Loucy (cell line): Measurements from ENCODE around the gene TRHDE.

Experiments used
- H2AFZ ChIP-seq: fragments of 200-600 bp; sonication (generic); 2 replicates; pipeline ENCODE4 v1.6.0; 2016; ENCODE audit warnings: antibody characterized with exemption, mild to moderate bottlenecking, low read length, moderate library complexity
- H3F3A ChIP-seq: fragments of 200-600 bp; 2 replicates; pipeline ENCODE4 v1.6.0; 2016; ENCODE audit warnings: antibody characterized with exemption, low read depth, mild to moderate bottlenecking
- H3K27me3 ChIP-seq: fragments of 200-600 bp; sonication (generic); 2 replicates; pipeline ENCODE4 v1.6.1; 2014; ENCODE audit warnings: low read length, mild to moderate bottlenecking; ENCODE audit not compliant: insufficient read depth, poor library complexity, severe bottlenecking
- H3K36me3 ChIP-seq: fragments of 200-600 bp; sonication (generic); 2 replicates; pipeline ENCODE4 v1.6.1; 2016; ENCODE audit warnings: low read length; ENCODE audit not compliant: insufficient read depth
- H3K4me1 ChIP-seq: fragments of 200-600 bp; sonication (generic); 2 replicates; pipeline ENCODE4 v1.5.1; 2014; ENCODE audit warnings: low read length, mild to moderate bottlenecking; ENCODE audit not compliant: insufficient read depth, poor library complexity, severe bottlenecking
- H3K4me2 ChIP-seq: fragments of 200-600 bp; sonication (generic); 2 replicates; pipeline ENCODE4 v1.6.0; 2014; ENCODE audit warnings: antibody characterized with exemption, low read length, low read depth, mild to moderate bottlenecking; ENCODE audit not compliant: poor library complexity, severe bottlenecking
- H3K4me3 ChIP-seq: fragments of 200-600 bp; sonication (generic); 2 replicates; pipeline ENCODE4 v1.5.1; 2014; ENCODE audit warnings: low read length, mild to moderate bottlenecking, mixed read lengths; ENCODE audit not compliant: poor library complexity, severe bottlenecking
- H3K79me2 ChIP-seq: fragments of 200-600 bp; sonication (generic); 2 replicates; pipeline ENCODE4 v1.6.1; 2014; ENCODE audit warnings: low read length; ENCODE audit not compliant: insufficient read depth
- H3K9ac ChIP-seq: fragments of 200-600 bp; sonication (generic); 2 replicates; pipeline ENCODE4 v1.6.0; 2014; ENCODE audit warnings: mild to moderate bottlenecking, low read depth, low read length, moderate library complexity; ENCODE audit not compliant: poor library complexity, severe bottlenecking
- H3K9me2 ChIP-seq: fragments of 200-600 bp; sonication (generic); replicated peaks from 2 replicates; pipeline ENCODE4 v1.6.1; 2016; ENCODE audit warnings: low read depth, low read length, mixed read lengths
- H3K9me3 ChIP-seq: fragments of 200-600 bp; sonication (generic); 2 replicates; pipeline ENCODE4 v1.6.1; 2014; ENCODE audit warnings: mild to moderate bottlenecking, antibody characterized with exemption, low read length, low read depth; ENCODE audit not compliant: insufficient read depth
- H4K20me1 ChIP-seq: fragments of 200-600 bp; sonication (generic); 2 replicates; pipeline ENCODE4 v1.6.0; 2014; ENCODE audit warnings: antibody characterized with exemption, low read length, mild to moderate bottlenecking; ENCODE audit not compliant: insufficient read depth, poor library complexity, severe bottlenecking
- CTCF ChIP-seq: fragments of 200-600 bp; sonication (generic); conservative IDR thresholded peaks from 2 replicates; pipeline ENCODE4 v1.5.1; 2014; ENCODE audit warnings: mild to moderate bottlenecking, antibody characterized with exemption, low read length
- EZH2phosphoT487 ChIP-seq: fragments of 200-600 bp; IDR thresholded peaks from 2 replicates; pipeline ENCODE4 v1.6.1; 2018; ENCODE audit warnings: antibody characterized with exemption, mild to moderate bottlenecking, moderate library complexity, borderline replicate concordance

The TRHDE gene

GRCh38 chr12:72679147-72679757 lies 407.1 kb downstream of the TRHDE start:
- H3K9ac ChIP-seq, result no peak overlapping the region
- no peaks in the 10 kb centered on the region for H4K20me1 ChIP-seq
- no peak overlapping the region for H3K4me2 ChIP-seq
- no peak overlapping the region for H2AFZ ChIP-seq
- H3K9me2 ChIP-seq, result no peaks in the 10 kb centered on the region
- no peaks in the 10 kb centered on the region for H3K36me3 ChIP-seq
- H3F3A ChIP-seq, result no peaks in the 10 kb centered on the region
- no peaks in the 10 kb centered on the region for H3K9me3 ChIP-seq
- H3K79me2 ChIP-seq, result no peaks in the 10 kb centered on the region
- peaks cover 7% of the 10 kb centered on the region for H3K4me1 ChIP-seq
- no peaks in the 10 kb centered on the region for H3K27me3 ChIP-seq
- H3K4me3 ChIP-seq, result no peak overlapping the region
- no peak for TF ChIP-seq CTCF
- no peak for TF ChIP-seq EZH2phosphoT487

- Histone ChIP-seq H3K9me2 (no peaks in the 10 kb centered on the region), H3K27me3 (no peaks in the 10 kb centered on the region), H3K9me3 (no peaks in the 10 kb centered on the region), H2AFZ (no peak overlapping the region), H3K36me3 (no peaks in the 10 kb centered on the region), H3F3A (no peaks in the 10 kb centered on the region), H3K79me2 (no peaks in the 10 kb centered on the region), H3K9ac (no peak overlapping the region), H4K20me1 (no peaks in the 10 kb centered on the region), H3K4me2 (no peak overlapping the region), H3K4me3 (no peak overlapping the region), H3K4me1 (peaks cover 7% of the 10 kb centered on the region)
- TF ChIP-seq CTCF, result no peak
- no peak for TF ChIP-seq EZH2phosphoT487
Measured at GRCh38 chr12:72681028-72681427, 408.9 kb downstream of the TRHDE start.

DNA sequence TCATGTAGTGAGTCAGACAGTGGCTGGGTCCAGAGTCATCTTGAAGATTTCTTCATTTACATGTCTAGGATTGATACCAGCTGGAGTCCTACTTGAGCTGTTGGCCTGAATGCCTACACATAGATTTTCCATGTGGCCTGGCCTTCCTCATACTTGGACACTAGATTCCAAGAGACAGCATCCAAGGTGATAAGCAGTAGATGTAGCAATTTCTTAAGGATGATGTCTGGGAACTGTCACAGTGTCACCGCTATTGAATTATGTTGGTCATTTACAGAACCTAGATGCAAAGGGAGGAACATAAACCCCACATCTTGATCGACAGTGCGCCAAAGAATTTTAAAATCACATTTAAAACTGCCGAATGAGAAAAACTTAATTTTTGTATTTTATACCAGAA lies 412.3 kb downstream of the TRHDE start:
- TF ChIP-seq CTCF (no peak), EZH2phosphoT487 (no peak)
- Histone ChIP-seq H3K4me2 (no peak overlapping the region), H3K4me1 (no peaks in the 10 kb centered on the region), H3K9me3 (no peaks in the 10 kb centered on the region), H3K4me3 (no peak overlapping the region), H2AFZ (no peak overlapping the region), H3K27me3 (no peaks in the 10 kb centered on the region), H3K9me2 (no peaks in the 10 kb centered on the region), H3K9ac (no peak overlapping the region), H3F3A (no peaks in the 10 kb centered on the region), H3K79me2 (no peaks in the 10 kb centered on the region), H3K36me3 (no peaks in the 10 kb centered on the region), H4K20me1 (no peaks in the 10 kb centered on the region)
